Measurements from ENCODE around the gene EIF3B.
"Not testable (repeated sequence)": the region's sequence is repeated elsewhere in the genome, so short reads cannot be mapped to it uniquely, and the experiment has no call there.

The EIF3B gene

GRCh38 chr7:2354186-2354938, at the start of gene EIF3B:
EIF3B (plus strand) TSS chr7:2354827; CDS start chr7:2354922, 95 bp downstream.
- peak; percentile 87 for DNase-seq (ENCODE audit: low spot score)

DNA sequence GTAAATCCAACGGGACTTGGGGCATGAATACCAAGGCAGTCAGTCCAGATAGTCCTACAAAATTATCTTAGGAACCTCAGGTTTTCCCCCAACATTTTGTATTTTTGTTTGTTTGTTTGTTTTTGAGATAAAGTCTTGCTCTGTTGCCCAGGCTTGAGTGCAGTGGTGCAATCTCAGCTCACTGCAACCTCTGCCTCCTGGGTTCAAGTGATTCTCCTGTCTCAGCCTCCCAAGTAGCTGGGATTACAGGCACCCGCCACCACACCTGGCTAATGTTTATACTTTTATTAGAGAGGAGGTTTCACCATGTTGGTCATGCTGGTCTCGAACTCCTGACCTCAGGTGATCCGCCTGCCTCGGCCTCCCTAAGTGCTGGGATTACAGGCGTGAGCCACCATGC, 49.4 kb upstream of the EIF3B start:
- not testable (repeated sequence) for DNase-seq (ENCODE audit: low spot score)

DNA sequence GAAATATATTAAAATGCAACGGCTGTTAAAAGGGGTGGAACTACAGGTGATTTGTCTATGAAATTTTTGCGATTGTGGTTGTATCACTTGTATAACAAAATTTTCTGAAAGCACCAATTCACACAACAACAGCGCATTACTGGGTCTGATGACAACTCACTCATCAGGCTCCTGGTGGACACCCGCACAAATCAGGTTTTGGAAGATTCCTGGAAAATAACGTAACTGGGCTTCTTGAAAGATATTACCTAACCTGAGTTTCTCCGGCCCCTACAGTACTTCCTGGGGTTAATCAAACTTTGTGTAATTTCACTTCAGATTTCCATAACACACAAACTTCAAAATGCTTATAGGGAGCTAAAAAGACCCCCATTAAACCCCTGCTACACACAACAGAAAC, 47.9 kb upstream of the EIF3B start:
- no peak for DNase-seq (ENCODE audit: low spot score)

DNA sequence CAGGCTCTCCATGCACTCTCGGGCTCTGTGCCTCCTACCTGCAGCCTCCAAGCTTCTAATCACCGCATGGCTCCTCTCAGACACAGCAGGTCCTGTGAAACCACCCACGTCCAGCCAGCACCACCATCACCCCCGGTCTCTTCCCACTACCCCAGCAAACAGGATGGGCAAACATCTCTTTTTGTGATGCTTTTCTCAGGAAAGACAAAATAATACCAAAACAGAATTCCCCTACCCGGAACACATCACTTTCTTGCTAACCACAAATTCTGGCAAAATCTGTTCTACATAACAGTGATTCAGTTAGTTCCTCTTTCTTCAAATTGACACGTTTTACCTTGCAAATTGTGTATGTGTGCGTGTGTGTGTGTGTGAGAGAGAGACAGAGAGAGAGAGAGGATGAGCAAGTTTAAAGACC, 46.9 kb upstream of the EIF3B start:
- DNase-seq (ENCODE audit: low spot score) = no peak

DNA sequence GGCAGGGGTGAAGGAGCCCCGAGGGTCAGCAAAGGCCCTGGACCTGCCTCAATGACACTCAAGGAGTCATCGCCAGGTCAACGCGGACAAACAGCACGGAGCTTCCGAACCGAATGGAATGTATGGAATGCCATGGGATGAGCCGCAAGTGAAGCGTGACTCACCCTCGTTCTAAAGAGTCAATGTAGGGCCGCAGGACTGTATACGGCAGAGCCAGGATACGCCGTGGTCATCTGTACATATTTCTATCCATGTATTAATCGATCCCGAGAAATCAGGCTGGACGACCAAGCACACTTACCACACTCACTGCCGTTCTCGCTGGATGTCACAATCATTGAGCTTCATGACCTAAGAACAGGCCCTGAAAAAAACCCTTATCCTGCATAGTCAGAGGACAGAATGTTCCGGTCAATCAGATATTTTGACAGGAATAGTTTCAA, 44.7 kb upstream of the EIF3B start:
- no peak for DNase-seq (ENCODE audit: low spot score)

DNA sequence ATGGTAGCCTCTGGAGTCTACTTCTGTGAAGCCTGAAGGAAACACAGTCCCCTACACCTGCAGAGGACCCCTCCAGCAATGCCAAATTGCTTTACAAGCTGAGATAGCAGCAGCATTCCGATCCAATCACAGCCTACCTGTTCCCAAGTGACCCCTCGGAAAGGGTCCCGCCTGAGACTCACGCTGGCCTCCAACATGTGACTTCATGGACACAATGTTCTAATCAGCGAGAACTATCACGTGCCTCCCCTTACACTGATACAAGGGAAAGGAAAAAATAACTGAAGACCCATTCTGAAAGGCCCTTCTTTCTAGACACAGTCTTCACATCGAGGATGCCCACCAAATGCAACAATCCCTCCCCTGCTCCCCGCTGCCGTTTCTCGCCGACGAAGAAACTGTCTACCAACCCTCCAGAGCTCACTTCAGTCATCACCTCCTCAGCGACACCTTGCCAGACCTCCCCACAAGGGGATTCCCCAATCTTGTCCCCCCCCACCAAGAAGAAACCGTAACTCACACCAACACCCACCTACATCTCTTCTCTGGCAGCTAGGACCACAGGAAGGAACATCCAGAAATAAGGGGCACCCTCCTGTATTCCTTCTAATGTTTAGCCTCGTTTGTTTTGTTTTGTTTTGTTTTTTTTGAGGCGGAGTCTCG, 42.2 kb upstream of the EIF3B start:
- no peak for DNase-seq (ENCODE audit: low spot score)

DNA sequence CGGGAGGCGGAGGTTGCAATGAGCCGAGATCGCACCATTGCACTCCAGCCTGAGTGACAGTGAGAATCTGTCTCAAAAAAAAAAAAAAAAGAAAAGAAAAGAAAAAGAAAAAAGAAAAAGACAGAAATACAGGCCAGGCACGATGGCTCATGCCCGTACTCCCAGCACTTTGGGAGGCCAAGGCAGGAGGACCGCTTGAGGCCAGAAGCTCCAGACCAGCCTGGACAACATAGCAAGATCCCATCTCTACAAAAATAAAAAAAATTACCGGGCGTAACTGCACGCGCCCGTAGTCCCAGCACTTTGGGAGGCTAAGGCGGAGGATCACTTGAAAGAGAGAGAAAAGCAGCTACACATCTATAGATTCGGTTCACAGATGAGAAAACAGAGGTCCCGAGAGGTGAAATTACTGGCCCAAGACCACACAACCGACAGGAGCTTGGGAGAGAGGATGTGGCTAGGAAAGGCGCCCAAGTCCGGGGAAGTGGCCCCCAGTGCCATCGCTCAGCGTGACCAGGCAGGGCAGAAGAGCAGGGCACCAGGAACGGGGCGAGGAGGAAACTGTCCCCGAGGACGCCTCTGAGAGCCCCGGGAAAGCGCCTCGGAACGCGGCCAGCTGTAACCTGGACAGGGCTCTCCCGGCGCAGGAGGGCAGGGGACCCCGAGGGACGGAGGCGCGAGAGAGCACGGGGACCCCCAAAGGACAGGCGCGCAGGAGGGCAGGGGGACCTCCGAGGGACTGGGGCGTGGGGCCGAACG, 41.0 kb upstream of the EIF3B start:
- no peak for DNase-seq (ENCODE audit: low spot score)

GRCh38 chr7:2314209-2314955, 40.2 kb upstream of the EIF3B start, which contains the start of gene SNX8:
SNX8 (minus strand) TSS chr7:2314441; CDS start chr7:2314421, 20 bp downstream.
- DNase-seq (ENCODE audit: low spot score) = peak; percentile 91

GRCh38 chr7:2314956-2315530, 39.6 kb upstream of the EIF3B start:
- not testable (repeated sequence) for DNase-seq (ENCODE audit: low spot score)

DNA sequence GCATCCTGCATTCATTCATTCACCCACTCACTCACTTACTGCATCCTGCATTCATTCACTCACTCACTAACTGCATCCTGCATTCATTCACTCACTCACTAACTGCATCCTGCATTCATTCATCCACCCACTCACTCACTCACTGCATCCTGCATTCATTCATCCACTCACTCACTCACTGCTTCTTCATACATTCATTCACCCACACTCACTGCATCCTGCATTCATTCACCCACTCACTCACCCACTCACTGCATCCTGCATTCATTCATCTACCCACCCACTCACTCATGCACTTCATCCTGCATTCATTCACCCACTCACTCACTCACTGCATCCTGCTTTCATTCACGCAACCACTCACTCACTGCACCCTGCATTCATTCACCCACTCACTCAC, 38.8 kb upstream of the EIF3B start:
- no peak for DNase-seq (ENCODE audit: low spot score)

GRCh38 chr7:2316578-2316977, 38.0 kb upstream of the EIF3B start:
- no peak for DNase-seq (ENCODE audit: low spot score)

DNA sequence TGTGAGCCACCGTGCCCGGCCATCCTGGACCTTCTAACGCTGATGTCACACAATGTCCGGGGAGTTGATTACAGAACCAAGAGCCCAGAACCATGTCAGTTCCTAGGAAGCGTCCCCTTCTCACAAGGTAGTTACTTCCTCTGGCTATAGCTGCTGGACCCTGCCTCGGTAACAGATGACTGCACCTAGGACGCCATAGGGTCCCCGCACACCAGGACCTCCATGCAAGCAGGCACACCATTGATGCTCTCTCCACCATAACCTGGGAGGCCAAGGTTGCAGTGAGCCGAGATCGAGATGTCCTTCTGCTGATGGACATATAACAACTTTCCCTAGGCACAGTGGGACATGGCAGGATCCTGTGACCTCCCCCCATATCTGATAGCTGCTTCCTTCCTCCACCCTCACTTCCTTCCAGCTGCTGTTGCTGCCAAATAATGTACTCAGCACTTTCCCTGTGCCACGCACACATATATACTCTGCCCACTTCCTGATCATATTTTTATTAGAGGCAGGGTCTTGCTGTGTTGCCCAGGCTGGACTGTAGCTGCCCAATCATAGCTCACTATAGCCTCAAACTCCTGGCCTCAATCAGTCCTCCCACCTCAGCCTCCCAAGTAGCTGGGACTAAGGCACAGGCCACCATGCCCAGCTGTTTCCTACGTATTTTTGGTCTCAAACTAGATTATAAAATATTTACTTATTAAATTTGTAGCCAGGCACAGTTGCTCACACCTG, 36.9 kb upstream of the EIF3B start:
- DNase-seq (ENCODE audit: low spot score) = no peak

DNA sequence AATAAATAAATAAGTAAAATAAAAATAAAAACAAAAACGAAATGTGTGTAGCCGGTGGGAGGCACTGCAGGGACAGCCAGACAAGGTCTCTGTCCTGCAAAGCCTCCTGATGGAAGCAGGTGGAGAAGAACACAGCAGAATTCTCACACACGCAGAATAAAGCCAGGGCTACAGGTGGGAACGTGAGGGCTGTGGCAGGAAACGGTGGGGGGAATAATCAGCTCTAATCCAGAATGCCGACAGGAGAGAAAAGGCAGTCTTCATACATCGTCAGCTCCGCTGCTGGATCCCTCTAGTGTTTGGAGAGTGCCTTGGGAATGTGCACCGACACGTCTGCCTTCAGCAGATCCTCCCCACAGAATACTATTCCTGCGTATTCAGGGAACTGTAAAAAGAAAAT, 33.6 kb upstream of the EIF3B start:
- no peak for DNase-seq (ENCODE audit: low spot score)

- DNase-seq (ENCODE audit: low spot score) = no peak
These were observed 29.5 kb upstream of the EIF3B start for GRCh38 chr7:2325162-2325561.

DNA sequence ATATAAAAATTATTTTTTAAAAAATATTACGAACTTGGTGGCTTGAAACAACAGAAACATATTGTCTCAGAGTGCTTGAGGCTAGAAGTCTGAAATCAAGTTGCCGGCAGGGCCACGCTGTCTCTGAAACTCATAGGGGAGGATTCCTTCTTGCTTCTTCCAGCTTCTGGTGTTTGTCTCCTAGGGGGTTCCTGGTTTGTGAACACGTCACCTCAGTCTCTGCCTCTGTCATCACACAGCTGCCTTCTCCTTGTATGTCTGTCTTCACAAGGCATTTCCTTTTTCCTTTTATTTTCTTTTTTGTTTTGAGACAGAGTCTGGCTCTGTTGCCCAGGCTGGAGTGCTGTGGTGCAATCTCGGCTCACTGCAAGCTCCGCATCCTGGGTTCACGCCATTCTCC, 27.7 kb upstream of the EIF3B start:
- DNase-seq (ENCODE audit: low spot score) = no peak

DNA sequence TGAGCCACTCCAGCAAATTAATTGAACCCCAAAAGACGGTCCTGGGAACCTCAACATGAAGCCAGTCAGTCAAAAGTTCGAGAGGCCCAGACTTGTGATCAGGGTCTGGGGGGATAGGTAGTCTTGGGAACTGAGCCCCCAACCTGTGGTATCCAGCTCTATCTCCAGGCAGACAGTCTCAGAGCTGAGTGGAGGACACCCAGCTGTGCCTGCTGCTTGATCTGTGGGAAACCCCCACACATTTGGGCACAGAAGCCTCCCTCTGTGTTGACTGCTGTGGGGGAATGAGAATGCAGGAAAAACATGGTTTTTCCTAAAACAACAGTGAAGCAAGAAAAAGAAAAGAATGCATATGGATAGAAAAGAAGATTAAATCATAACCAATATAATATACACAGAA, 24.1 kb upstream of the EIF3B start:
- DNase-seq (ENCODE audit: low spot score) = no peak

DNA sequence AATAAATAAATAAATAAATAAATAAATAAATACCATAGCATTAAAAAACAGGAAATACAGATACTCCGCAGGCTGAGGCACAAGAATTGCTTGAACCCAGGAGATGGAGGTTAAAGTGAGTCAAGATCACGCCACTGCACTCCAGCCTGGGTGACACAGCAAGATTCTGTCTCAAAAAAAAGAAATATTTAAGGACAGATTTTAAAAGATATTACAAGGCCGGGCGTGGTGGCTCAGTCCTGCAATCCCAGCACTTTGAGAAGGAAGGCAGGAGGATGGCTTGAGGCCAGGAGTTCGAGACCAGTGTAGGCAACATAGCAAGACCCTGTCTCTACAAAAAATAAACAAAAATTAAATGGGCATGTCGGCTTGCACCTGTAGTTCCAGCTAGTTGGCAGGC, 22.9 kb upstream of the EIF3B start:
- no peak for DNase-seq (ENCODE audit: low spot score)

GRCh38 chr7:2332606-2333231, 21.9 kb upstream of the EIF3B start:
- DNase-seq (ENCODE audit: low spot score) = not testable (repeated sequence)

DNA sequence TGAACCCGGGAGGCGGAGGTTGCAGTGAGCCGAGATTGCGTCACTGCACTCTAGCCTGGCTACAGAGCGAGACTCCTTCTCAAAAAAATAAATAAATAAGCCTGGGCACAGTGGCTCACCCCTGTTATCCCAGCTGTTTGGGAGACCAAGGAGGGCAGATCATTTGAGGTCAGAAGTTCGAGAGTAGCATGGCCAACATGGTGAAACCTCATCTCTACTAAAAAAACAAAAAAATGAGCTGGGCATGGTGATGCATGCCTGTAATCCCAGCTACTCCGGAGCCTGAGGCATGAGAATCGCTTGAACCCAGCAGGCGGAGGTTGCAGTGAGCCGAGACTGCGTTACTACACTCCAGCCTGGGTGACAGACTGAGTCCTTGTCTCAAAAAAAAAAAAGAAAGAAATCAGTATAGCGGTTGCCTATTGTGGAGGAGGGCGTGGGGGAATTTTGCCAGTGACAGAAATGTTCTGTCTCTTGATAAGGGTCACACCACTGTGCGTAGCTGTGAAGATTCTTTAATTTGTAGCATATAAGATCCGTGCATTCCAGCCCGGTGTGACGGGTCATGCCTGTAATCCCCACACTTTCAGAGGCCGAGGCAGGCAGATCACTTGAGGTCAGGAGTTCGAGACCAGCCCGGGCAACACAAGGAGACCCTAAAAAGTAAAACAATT, 17.9 kb upstream of the EIF3B start:
- DNase-seq (ENCODE audit: low spot score) = no peak
